Stimulated activated CD4-positive, alpha-beta T cell treated with anti-CD3 and anti-CD28 coated beads, Interleukin-2, amount 100 ng/mL, for 48 hours (primary cell): Measurements from ENCODE around the gene VDAC2.

Source experiments
- DNase-seq, 2 donors: peaks; one replicate each; pipeline ENCODE4 v3.0.0-alpha.2; 2020

Gene VDAC2

DNA sequence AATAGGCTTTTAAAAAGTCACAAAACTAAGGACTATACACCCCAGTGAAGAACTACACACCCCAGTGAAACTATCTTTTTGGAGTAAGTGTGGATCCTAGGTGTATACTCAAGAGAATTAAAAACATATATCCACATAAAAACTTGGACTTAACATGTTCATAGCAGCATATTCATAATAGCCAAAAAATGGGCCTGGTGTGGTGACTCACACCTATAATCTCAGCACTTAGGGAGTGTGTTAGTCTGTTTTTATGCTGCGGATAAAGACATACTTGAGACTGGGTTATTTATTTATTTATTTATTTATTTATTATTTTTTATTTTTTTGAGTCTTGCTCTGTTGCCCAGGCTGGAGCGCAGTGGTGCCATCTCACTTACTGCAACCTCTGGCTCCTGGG, 44.1 kb downstream of the VDAC2 start:
- no peak for DNase-seq

DNA sequence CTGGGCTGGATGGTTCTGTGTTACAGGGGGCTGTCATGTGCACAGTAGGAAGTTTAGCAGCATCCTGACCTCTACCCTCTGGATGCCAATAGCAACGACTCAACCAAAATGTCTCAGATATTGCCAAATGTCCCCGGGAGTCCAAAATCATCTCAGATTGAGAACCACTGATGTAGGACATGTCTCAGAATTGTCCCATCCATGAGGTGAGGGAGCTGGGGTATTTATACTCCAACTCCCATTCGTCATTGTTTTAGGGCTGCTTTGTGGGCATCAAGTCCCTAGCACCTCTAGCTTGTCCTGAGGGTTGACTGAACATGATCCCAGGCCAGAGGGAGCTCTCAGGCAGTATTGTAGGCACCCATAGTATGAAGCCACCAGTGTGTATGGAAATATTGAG, 50.4 kb downstream of the VDAC2 start:
- DNase-seq = no peak

DNA sequence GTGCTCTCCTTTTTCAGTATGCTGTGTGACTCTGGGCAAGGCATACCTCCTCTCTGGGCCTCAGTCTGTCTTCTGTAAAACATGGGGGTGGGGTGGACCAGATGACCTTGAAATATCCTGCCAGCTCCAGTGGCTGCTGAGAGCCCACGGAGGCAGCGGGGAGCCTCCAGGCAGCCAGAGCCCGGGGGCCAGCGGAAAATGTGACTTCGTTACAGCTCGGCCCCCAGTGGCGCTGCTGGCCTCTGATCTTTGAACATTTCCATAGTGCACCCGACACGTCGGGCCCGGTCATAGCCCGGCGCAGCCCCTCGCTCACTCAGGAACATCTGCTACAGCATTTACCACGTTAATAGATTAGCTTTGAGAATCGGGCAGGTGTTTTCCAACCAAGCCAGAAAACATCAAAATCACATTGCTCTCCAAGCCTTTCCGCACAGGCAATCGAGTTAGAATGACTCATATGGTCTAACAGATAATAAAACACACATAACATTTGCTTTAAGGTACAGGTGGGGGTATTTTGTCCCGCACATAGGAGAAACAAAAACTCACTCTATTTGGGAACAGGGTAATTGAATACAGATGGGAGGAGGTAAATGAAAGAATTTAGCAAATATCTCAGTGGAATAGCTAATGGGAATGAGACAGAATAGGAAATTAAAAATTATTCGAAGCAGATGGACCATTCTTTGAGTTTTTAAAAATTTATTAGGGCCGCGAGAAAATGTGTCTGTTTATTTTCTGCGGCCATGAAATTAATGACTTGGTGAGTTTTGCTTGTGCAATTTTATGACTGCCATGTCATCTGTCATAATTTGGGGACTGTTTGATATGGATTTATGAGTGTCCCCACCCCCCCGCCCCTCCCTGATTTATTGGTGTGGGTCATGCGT, 51.5 kb downstream of the VDAC2 start:
- DNase-seq = no peak

DNA sequence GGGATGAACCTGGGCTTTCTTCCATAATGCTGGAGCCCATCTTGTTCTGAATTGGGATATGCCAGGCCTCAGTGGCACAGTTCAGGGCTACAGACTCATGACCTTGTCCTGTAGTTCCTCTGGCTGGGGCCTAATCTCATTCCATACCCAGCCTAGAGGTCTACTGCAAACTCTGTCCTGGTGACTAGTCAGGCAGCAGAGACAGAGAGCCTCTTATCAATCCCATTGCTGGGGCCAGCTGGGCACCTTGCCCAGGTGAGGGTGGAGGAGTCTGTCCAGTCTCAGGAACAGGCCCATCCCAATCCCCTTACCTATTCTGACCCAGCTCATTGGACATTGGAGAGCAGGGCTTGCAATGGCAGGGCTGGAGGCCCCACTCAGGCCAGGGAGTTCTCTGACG, 53.2 kb downstream of the VDAC2 start:
- DNase-seq = no peak

DNA sequence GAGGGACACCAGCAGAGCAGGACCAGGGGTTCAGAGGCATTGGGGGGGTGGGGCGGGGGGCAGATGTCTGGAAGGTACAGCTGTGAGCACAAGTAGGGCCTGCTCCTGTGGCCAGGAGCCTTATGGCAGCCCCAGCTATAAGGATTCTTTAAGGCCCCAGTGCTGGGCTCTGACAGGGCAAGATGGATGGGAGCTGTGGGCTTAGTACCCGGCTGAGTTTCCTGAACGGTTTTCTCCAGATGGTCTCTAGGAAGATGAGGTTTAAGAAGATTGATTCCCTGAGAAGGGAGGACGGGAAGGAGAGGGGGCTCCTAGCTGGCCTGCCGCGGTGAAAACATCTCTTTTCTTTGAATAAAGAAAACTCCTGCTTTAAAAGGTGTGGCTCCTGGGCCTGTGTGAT, 55.3 kb downstream of the VDAC2 start:
- no peak for DNase-seq

DNA sequence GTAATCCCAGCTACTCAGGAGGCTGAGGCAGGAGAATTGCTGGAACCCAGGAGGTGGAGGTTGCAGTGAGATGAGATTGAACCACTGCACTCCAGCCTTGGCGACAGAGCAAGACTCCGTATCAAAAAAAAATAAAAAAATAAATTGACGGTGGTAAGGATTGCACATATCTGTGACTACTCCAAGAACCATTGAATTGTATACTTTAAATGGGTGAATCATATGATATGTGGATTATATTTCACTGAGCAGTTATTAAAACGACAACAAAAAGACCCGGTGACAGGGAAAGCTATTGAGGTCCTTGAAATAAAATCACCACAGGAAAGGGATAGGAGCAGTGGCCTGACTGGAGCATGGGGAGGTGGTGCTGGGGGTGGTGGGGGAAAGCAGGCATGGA, 56.3 kb downstream of the VDAC2 start:
- no peak for DNase-seq

DNA sequence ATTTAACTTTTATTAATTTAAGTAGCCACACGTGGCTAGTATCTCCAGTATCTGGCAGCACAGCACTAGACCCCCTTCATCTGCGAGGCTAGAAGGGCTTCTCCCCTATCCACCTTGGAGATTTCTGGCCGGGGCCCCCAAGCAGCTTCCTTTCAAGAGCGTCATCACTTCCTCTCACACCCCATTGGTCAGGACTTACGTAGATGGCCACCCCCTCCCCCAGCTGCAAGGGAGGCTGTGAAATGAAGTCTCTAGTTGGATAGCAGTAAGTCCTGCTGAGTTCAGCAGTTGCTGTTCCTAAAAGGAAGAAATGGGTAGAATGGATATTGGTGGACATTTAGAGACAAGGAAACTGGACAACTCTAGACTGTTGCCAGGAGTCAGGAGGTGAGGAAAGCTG, 59.0 kb downstream of the VDAC2 start:
- no peak for DNase-seq

DNA sequence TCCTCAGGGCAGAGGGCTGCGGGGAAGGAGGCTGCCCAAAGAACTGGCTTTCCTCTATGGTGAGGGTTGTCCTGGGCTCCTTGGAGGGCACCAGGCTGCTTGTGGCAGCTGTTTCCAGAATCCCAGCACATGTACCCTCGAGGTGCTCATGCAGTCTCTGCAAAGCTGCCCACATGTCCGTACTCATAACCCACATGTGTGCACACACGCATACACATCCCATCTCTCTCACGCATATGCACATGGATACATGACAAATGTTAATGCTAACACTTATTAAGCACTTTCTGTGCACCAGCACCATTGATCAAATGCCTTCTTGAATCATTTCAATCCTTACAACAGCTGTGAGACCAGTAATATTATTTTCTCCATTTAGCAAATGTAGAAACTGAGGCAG, 61.5 kb downstream of the VDAC2 start:
- DNase-seq = no peak

DNA sequence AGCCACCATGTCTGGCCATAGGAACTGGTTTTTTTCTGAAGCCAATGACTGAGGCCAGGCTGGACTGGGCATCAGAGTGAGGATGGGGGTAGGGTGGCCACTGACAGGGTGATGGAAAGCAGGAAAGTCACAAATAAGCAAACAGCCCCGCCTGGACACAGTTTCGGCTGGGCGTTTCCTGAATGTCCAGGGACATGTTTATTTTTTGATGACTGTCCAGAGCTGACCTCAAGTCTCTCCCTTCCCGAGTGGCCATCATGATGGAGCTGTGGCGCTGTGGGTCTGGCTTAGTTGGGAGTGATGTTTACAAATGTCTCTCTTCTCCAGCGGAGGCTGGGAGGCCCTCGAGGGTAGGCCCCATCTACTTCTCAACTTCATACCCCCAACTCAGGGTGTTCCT, 62.3 kb downstream of the VDAC2 start:
- DNase-seq = no peak

DNA sequence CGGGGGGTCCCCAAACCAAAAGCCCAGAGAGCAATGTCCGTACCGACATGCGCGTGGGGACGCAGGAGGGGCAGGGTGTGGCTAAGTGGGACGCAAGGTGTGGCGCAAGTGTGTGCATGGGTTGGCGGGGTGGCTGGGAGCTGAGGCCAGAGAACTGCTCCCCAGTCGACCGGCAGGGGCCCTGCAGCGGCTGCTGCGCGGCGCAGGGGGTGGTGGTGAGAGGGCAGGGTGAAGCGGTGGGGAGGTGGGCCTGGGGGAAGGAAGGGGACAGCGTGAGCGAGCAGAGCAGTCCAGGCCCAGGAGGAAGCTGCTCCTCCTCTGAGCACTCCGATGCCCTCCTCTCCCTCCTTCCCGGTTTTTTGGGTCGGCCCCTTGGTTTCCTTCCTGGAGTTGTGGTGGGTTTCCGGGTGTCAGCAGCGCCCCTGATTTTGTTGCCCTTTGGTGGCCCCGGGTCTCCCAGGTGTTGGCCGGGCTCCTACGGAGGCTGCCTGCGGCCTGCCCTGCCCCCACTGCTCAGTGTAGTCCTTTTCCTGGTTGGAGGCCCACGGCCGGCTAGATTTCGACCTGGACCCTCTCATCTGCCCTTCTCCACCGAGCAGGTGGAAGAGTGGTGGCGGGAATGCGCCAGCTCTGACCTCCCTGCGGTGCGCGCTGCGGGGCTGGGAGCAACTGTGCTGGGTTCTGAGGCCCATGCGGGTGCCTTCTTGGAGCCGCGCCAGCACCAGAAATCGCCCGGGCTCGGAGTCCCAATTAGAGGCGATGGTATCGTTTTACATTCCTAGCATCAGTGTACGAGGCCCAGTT, 65.7 kb downstream of the VDAC2 start:
- DNase-seq = no peak

DNA sequence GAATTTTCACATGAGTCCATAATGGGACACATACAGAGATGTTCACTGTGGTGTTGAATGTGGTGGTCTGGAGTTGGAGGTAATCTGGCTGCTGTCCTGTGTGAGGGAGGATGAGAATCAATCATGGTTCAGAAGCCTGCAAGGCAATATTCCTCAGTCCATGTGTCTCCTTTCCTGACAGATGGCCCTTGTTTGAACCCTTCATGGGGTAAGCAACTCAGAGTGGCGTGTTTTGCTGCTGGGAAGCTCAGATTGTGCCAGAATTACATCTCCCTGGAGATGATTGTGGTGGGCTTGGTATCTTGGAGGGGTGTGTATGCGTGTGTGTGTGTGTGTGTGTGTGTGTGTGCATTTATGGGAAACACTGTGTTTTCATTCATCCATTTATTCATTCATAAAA, 69.6 kb downstream of the VDAC2 start:
- DNase-seq = no peak
